Prostate gland (tissue), 2 donors: ENCODE results near the gene GOLGA6B.
"Not testable (repeated sequence)": the region's sequence is repeated elsewhere in the genome, so short reads cannot be mapped to it uniquely, and the experiment has no call there.

Experiments used
- POLR2A ChIP-seq: fragments of 450-650 bp; IDR thresholded peaks from one replicate; pipeline ENCODE4 v1.6.1; 2016; ENCODE audit warnings: antibody characterized with exemption, mild to moderate bottlenecking
- TF ChIP-seq, protein P1 (sequence below), 4 experiments: fragments of 200-600 bp in 2 of 4; fragments of 450-650 bp in 2 of 4; sonication (generic) in 2 of 4; IDR thresholded peaks; 1 replicate in 3 of 4; 2 replicates in 1 of 4; pipeline ENCODE4 v1.5.1; 2016 to 2019; ENCODE audit warnings: antibody characterized with exemption in 4 of 4, mild to moderate bottlenecking in 2 of 4, moderate library complexity in 2 of 4

DNA sequence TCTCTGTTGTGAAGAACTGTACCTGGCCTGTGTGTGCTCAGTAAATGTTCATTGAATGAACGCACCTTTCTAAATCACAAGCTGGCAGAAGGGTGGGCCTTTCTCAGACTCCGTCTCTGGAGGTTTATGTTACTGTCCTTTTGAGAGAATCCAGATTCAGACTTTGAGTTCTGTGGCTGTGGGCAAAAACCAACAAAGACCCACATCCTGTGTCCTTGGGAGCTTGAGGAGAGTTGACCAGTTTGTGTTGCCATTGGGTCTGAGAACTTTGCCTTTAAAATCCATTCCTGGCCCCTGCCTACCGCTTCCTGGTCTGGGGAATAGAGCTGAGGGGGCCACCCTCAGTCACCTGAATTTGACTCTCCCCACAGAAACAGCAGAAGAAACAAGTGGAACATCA, 46.4 kb upstream of the GOLGA6B start:
- TF ChIP-seq, protein P1, sequence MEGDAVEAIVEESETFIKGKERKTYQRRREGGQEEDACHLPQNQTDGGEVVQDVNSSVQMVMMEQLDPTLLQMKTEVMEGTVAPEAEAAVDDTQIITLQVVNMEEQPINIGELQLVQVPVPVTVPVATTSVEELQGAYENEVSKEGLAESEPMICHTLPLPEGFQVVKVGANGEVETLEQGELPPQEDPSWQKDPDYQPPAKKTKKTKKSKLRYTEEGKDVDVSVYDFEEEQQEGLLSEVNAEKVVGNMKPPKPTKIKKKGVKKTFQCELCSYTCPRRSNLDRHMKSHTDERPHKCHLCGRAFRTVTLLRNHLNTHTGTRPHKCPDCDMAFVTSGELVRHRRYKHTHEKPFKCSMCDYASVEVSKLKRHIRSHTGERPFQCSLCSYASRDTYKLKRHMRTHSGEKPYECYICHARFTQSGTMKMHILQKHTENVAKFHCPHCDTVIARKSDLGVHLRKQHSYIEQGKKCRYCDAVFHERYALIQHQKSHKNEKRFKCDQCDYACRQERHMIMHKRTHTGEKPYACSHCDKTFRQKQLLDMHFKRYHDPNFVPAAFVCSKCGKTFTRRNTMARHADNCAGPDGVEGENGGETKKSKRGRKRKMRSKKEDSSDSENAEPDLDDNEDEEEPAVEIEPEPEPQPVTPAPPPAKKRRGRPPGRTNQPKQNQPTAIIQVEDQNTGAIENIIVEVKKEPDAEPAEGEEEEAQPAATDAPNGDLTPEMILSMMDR (IDR thresholded peaks at IDR 0.05), result not testable (repeated sequence)
- not testable (repeated sequence) for TF ChIP-seq POLR2A
